ENCODE data around the gene OSBPL5. TPM values are rescaled to one million over a fixed set of nuclear protein-coding genes. Genes with fewer than 3 reads are reported as not detected.
A peak's percentile ranks its signal among the peaks of the same experiment; 100 is the strongest.

OSBPL5 gene
- total RNA-seq, 1 experiment from 2014 or later: 9.6 TPM

DNA sequence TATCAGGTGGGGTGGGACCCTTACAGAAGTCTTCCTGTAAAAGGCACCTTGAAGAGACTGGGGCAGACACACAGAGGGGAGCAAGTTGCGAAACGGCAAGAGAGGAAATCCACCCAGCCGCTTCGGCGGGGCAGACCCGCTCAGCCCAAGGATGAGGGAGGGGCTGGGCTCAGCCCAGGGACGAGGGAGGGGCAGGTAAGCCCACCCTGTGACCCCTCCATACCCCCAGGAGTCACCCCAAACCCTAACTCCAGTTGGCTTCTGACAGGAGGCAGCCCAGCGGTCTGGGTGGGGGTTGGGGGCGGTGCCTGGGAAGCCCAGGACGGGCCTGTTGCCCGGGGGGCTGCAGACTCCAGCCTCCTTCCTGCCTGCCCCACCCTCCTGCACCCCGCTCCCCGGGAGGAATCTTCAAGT lies 965 bp downstream of the OSBPL5 start:
- no peak for DNase-seq (ENCODE audit: low read depth)

DNA sequence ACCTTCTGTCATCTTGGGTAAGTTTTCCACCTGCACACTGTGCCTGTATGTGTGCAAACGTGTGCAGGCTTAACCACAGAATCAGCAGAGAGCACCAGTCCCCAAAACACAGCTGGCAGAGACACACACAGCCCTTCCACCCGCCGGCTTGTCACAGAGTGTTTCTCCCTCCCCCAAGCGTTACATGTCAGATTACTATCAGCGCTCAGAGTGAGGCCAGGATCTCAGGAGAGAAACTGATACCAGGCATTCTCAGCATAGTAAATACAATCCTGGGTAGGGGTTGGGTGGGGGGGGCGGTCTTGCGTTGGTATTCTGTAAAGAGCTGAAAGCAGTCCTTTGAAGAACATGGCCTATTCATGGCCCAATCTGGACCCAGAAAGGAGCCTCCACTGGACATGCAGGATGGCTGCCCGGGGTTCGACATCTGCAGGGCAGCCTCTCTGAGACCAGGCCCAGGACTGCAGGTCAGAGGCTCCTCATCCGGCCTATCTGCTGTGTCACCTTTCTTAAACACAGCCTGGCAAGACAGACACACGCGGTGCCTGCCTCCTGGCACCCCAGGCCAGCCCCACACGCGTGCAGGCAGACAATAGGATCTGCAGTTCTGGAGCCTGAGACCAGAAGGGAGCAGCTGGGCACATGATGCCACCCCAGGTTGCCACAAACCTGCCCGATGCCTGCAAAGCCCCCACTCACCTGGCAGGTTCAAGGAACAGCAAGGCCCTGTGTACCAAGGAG lies 1.7 kb downstream of the OSBPL5 start:
- DNase-seq (ENCODE audit: low read depth): no peak

DNA sequence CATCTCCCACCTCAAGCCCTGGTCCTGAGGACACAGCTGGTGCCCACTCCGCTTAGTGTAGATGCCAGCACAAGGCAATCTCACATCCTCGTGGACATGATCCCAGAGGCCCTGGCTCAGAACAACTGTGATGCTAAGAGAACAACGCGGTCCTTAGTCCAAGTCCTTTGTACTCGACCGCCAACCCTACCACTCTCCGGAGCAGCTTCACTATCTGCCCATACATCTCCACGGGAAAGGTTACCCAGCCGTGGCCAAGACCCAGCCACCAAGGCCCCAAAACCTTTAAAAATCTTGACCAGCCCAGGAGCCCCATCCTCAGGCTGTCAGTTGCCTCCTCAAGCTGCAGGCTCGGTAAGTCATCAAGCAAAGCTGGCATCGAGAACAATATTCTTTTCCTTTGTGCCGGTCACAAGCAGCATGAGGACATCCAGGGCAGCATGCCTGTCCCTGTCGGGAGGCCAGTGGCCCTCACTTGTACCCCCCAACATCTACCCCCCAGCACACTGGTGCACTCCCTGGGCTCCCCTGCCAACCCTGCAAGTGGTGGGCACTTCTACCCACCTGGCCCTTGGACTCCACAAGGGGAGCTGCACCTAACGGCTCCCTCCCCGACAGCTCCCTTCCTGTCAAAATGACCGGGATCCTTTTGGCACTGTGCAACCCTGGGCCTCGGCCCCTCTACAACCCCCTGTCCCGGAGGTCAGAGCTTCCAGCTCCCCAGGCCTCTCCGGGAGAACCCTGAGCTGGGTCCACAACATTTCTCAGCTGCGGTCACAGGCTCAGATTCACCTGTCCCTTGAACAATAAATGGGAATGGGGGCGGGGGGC lies 2.5 kb downstream of the OSBPL5 start:
- no peak for DNase-seq (ENCODE audit: low read depth)

GRCh38 chr11:3161720-3162409 lies 3.2 kb downstream of the OSBPL5 start:
- DNase-seq (ENCODE audit: low read depth): no peak

GRCh38 chr11:3161309-3161708 lies 3.8 kb downstream of the OSBPL5 start:
- no peak for DNase-seq (ENCODE audit: low read depth)

DNA sequence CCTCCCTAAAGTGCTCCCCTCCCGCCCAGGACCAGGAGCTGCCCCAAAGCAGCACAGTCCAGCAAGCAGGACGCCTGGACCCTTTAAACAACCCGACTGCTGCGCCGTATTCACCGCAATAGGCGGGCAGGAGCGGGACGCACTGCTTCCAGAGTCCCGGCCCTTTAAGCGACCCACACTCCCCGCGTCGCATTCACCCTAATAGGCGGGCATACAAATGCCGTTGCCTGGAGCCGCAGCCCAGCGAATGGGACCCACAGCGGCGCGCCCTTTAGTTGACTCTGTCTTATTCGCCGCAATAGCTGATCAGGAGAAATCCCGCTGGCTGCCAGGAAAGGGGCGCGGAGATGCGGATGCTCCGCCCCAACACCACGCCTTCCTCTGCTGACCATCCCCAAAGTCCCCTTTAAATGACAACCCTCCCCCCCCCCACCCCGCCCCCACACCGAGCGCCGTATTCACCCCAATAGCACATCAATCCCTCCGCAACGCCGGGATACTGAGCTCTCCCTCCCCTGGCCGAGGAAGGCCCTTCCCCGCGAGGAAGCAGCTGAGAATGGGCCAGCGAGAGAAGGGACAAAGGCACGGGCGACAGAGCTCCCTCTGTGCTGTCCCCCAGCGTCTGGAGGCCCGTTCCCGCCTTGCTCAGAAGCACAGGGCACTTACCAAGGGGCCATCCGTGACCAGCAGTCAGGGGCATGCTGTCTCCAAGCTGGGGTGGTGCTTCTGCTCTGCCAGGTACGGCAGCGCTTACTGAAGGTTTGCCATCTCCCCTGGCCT lies 4.7 kb downstream of the OSBPL5 start:
- DNase-seq (ENCODE audit: low read depth): peak; percentile 67

DNA sequence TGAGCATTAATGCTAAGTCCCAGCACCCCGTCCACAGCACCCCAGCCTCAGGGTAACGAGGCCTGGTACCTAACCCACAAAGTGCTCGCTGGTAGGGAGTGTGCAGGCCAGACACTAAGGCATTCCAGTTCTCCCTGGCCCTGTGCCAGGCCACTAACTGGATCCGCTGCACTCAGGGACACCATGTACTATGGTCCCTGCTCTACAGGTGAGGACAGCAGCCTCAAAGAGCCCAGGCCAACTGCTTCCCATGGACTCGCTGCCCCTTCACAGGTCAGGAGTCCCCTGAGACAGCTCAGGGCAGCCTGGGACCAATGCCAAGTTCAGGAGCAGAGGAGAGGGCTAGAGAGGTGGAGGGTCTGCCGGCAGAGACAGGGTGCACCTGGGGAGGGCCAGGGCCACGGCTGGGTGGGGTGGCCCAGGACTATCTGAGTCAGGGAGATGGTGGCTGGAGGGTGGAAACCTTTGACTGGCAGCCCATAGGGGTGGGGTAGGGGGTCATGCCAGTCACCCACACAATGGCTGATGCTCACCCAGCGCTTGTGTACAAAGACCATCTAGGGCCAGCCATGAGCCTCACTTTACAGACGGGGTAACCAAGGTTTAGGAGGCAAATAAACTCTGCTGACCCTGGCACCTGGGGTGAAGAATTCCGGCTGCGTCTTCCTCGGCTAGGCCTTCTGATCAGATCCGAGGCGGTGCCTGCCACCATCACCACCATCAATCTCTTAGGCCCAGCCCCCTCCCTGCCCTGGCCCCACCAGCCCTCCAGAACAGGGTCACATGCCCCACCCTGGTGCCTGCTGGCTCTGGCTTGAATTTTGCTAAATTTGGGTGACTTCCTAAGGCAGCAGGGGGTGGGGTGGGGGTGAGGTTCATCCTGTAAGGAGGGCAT lies 5.6 kb downstream of the OSBPL5 start:
- DNase-seq (ENCODE audit: low read depth): no peak

GRCh38 chr11:3158821-3159220 lies 6.3 kb downstream of the OSBPL5 start:
- no peak for DNase-seq (ENCODE audit: low read depth)

- no peak for DNase-seq (ENCODE audit: low read depth)
Observed at GRCh38 chr11:3158131-3158591, 6.9 kb downstream of the OSBPL5 start.

- DNase-seq (ENCODE audit: low read depth): no peak
Observed at GRCh38 chr11:3157381-3158130, 7.6 kb downstream of the OSBPL5 start.

GRCh38 chr11:3156661-3157311 lies 8.3 kb downstream of the OSBPL5 start:
- DNase-seq (ENCODE audit: low read depth): no peak

- DNase-seq (ENCODE audit: low read depth): no peak
Observed at GRCh38 chr11:3156282-3156660, 8.8 kb downstream of the OSBPL5 start.

DNA sequence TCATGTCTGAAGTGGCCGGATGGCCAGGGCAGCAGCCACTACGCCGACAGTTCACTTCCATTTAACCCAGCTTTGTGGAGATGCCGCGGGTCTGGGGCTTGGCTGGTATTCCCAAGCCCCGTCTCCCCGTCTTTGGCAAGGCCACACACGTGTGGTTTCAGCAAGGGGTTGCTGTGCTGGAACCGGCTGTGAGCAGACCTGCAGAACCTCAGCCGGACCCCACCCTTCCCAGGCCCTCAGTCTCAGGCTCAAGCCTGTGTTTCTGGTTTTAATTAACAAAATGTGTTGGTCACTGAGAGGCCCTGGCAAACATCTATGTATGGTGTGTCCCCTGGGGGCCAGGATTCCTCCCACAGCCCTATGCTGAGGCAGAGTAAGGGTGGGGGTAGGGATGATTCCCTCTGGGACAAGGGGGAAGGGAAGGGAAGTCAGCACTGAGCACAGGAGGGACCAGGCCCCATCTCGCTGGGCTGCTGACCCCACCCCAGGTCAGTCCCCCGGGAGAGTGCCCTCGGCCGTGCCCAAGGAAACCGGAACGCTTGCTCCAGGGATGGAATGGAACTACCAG lies 9.3 kb downstream of the OSBPL5 start:
- no peak for DNase-seq (ENCODE audit: low read depth)

DNA sequence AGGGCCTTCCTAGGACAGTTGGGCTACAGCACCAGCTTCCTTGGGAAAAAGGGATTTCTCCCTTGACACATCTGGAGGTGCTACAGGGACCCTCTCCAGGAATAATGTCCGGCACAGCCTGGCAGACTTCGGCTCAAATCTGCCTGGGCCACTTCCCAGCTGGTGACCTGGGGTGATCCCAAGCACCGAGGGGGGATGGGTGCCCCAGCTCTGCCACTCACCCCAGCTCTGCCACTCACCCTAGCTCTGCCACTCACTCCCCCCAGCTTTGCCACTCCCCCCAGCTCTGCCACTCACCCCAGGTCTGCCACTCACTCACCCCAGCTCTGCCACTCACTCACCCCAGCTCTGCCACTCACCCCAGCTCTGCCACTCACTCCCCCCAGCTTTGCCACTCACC lies 9.9 kb downstream of the OSBPL5 start:
- DNase-seq (ENCODE audit: low read depth): no peak

- no peak for DNase-seq (ENCODE audit: low read depth)
Observed at GRCh38 chr11:3154001-3154599, 11.0 kb downstream of the OSBPL5 start.

GRCh38 chr11:3153291-3153861 lies 11.7 kb downstream of the OSBPL5 start:
- no peak for DNase-seq (ENCODE audit: low read depth)

- DNase-seq (ENCODE audit: low read depth): no peak
Observed at GRCh38 chr11:3152471-3153110, 12.5 kb downstream of the OSBPL5 start.
